HCT116 (cell line): ENCODE measurements around the gene BAIAP2. TPM values are rescaled to one million over a fixed set of nuclear protein-coding genes. Genes with fewer than 3 reads are reported as not detected.

ENCODE experiments used
- ATAC-seq: fragments of 200-7000 bp; cut with Tn5 transposase; 2 replicates; pipeline ENCODE4 v1.9.1; 2020; ENCODE audit warnings: mild to moderate bottlenecking, moderate library complexity
- BruUV-seq: library from RNA; stranded (reverse); fragments of 400-500 nt; replicated peaks from 2 replicates; lab custom pipeline; 2021; lab: Mats Ljungman, UMichigan
- CTCF ChIA-PET: fragments of 300-600 bp; sonication (Branson Sonifier 250); formaldehyde crosslinking; loops from one replicate; lab custom pipeline; 2021; ENCODE audit warnings: antibody characterized with exemption; lab: Charles Lee
- POLR2A ChIA-PET: fragments of 300-600, 350-600 bp; sonication (Branson Sonifier 250); formaldehyde crosslinking; loops from one replicate; lab custom pipeline; 2021; ENCODE audit warnings: antibody characterized with exemption; lab: Charles Lee
- RAD21 ChIA-PET, 2 experiments: fragments of 300-600 bp; sonication (Branson Sonifier 250); formaldehyde crosslinking; loops; one replicate each; lab custom pipeline; 2023; ENCODE audit warnings: low total read pairs in 2 of 2; ENCODE audit not compliant: uncharacterized antibody in 2 of 2, unreplicated experiment in 2 of 2, low non-redundant PET in 1 of 2; lab: Charles Lee
- DNase-seq: peaks from one replicate; pipeline ENCODE4 v3.0.0-alpha.2; 2010; ENCODE audit warnings: low read depth, low spot score
- H2AFZ ChIP-seq: fragments of 200-600 bp; shearing (Covaris generic), sonication (generic); 2 replicates; pipeline ENCODE4 v1.6.1; 2017; ENCODE audit warnings: low read depth, mixed run types, mixed read lengths, antibody characterized with exemption, low read length; ENCODE audit not compliant: poor library complexity, severe bottlenecking
- H3K27ac ChIP-seq: 2 replicates; pipeline ENCODE4 v1.5.1; 2012; ENCODE audit warnings: low read depth, low read length
- H3K27me3 ChIP-seq: fragments of 200-600 bp; sonication (generic); 2 replicates; pipeline ENCODE4 v1.6.1; 2016; ENCODE audit warnings: mixed run types, low read length, mixed read lengths; ENCODE audit not compliant: insufficient read depth
- H3K36me3 ChIP-seq, 2 experiments: fragments of 200-500 bp in 1 of 2; fragments of 200-600 bp in 1 of 2; sonication (Bioruptor generic) in 1 of 2; sonication (generic) in 1 of 2; 2 replicates each; pipeline versions ENCODE4 v1.5.1 to v1.6.1; 2014 to 2016; ENCODE audit warnings: low read length in 2 of 2, inconsistent platforms in 1 of 2, mixed read lengths in 1 of 2, mixed run types in 1 of 2; ENCODE audit not compliant: insufficient read depth in 2 of 2, control insufficient read depth in 1 of 2
- H3K4me1 ChIP-seq, 2 experiments: fragments of 200-600 bp in 1 of 2; sonication (generic) in 1 of 2; 2 replicates each; pipeline versions ENCODE4 v1.5.1 to v1.6.1; 2012 to 2017; ENCODE audit warnings: low read length in 2 of 2, inconsistent platforms in 1 of 2, mild to moderate bottlenecking in 1 of 2, mixed read lengths in 1 of 2, mixed run types in 1 of 2, moderate library complexity in 1 of 2; ENCODE audit not compliant: insufficient read depth in 2 of 2, control insufficient read depth in 1 of 2
- H3K4me2 ChIP-seq: fragments of 200-600 bp; sonication (generic); 2 replicates; pipeline ENCODE4 v1.6.1; 2017; ENCODE audit warnings: mixed run types, low read length, mixed read lengths
- H3K4me3 ChIP-seq, 2 experiments: fragments of 200-600 bp in 1 of 2; sonication (generic) in 1 of 2; replicated peaks in 1 of 2; 2 replicates each; pipeline ENCODE4 v1.5.1; 2011 to 2016; ENCODE audit warnings: low read length in 2 of 2, control low read depth in 1 of 2, low read depth in 1 of 2, mild to moderate bottlenecking in 1 of 2, mixed read lengths in 1 of 2, mixed run types in 1 of 2
- H3K79me2 ChIP-seq: fragments of 200-600 bp; sonication (generic); 2 replicates; pipeline ENCODE4 v1.6.1; 2017; ENCODE audit warnings: mild to moderate bottlenecking, mixed run types, low read length, moderate library complexity, mixed read lengths; ENCODE audit not compliant: insufficient read depth
- H3K9ac ChIP-seq: fragments of 200-600 bp; sonication (generic); 2 replicates; pipeline ENCODE4 v1.6.1; 2016; ENCODE audit warnings: low read length, mixed read lengths
- H3K9me2 ChIP-seq: fragments of 200-600 bp; sonication (generic), shearing (Covaris generic); 2 replicates; pipeline ENCODE4 v1.6.1; 2017; ENCODE audit warnings: mixed run types, mild to moderate bottlenecking, moderate library complexity; ENCODE audit not compliant: insufficient read depth
- H3K9me3 ChIP-seq, 2 experiments: fragments of 200-500 bp in 1 of 2; fragments of 200-600 bp in 1 of 2; sonication (Bioruptor generic) in 1 of 2; sonication (generic) in 1 of 2; 2 replicates each; pipeline ENCODE4 v1.6.1; 2014 to 2017; ENCODE audit warnings: low read length in 2 of 2, mixed read lengths in 2 of 2, inconsistent platforms in 1 of 2, low read depth in 1 of 2, mild to moderate bottlenecking in 1 of 2, mixed run types in 1 of 2, moderate library complexity in 1 of 2; ENCODE audit not compliant: control insufficient read depth in 1 of 2, insufficient read depth in 1 of 2
- H4K20me1 ChIP-seq: fragments of 200-600 bp; sonication (generic), shearing (Covaris generic); 2 replicates; pipeline ENCODE4 v1.6.1; 2017; ENCODE audit warnings: mixed run types, mild to moderate bottlenecking, moderate library complexity; ENCODE audit not compliant: insufficient read depth
- CEBPB ChIP-seq: IDR thresholded peaks from 2 replicates; pipeline ENCODE4 v1.6.1; 2012; ENCODE audit warnings: low read depth
- EGR1 ChIP-seq: IDR thresholded peaks from 2 replicates; pipeline ENCODE4 v1.6.1; 2012; ENCODE audit warnings: low read depth
- ELF1 ChIP-seq: IDR thresholded peaks from 2 replicates; pipeline ENCODE4 v1.6.1; 2012; ENCODE audit warnings: low read depth, borderline replicate concordance
- EZH2phosphoT487 ChIP-seq: fragments of 200-600 bp; IDR thresholded peaks from 2 replicates; pipeline ENCODE4 v1.6.1; 2018; ENCODE audit warnings: antibody characterized with exemption, borderline replicate concordance
- FOSL1 ChIP-seq: IDR thresholded peaks from 2 replicates; pipeline ENCODE4 v1.6.1; 2012; ENCODE audit warnings: low read depth
- POLR2AphosphoS5 ChIP-seq: IDR thresholded peaks from 2 replicates; pipeline ENCODE4 v1.6.1; 2011; ENCODE audit warnings: mild to moderate bottlenecking, low read depth, low read length, moderate library complexity
- RAD21 ChIP-seq: IDR thresholded peaks from 2 replicates; pipeline ENCODE4 v1.6.1; 2012; ENCODE audit warnings: low read depth, mild to moderate bottlenecking
- SIN3A ChIP-seq: IDR thresholded peaks from 2 replicates; pipeline ENCODE4 v1.6.1; 2012; ENCODE audit warnings: low read depth
- SP1 ChIP-seq: IDR thresholded peaks from 2 replicates; pipeline ENCODE4 v1.6.1; 2012; ENCODE audit warnings: low read depth
- ZFX ChIP-seq: fragments of 450-650 bp; IDR thresholded peaks from 2 replicates; pipeline ENCODE4 v1.6.1; 2017
- ZNF274 ChIP-seq: fragments of 200-500 bp; sonication (Bioruptor generic); IDR thresholded peaks from 2 replicates; pipeline ENCODE4 v1.6.1; 2014; ENCODE audit warnings: mild to moderate bottlenecking, low read depth, low read length, inconsistent platforms
- intact Hi-C: fragments of 100-400 bp; cut with micrococcal nuclease; formaldehyde crosslinking; loops from 2 replicates; pipeline ENCODE4 v1.10.0; 2022
- total RNA-seq: library from RNA; stranded (reverse); gene quantifications from one replicate; pipeline ENCODE4 v1.2.1, GENCODE V29; 2021; ENCODE audit not compliant: unreplicated experiment
- TF ChIP-seq, protein P1 (sequence below): IDR thresholded peaks from 2 replicates; pipeline ENCODE4 v1.6.1; 2012; ENCODE audit warnings: low read depth
- TF ChIP-seq, protein P2 (sequence below), 3 experiments: fragments of 200-600 bp in 1 of 3; sonication (generic) in 1 of 3; IDR thresholded peaks in 2 of 3; conservative IDR thresholded peaks in 1 of 3; 2 replicates each; pipeline ENCODE4 v1.5.1; 2012 to 2017; ENCODE audit warnings: low read depth in 2 of 3, low read length in 2 of 3, antibody characterized with exemption in 1 of 3, borderline replicate concordance in 1 of 3, control low read depth in 1 of 3, mild to moderate bottlenecking in 1 of 3, mixed read lengths in 1 of 3, mixed run types in 1 of 3, moderate library complexity in 1 of 3; ENCODE audit not compliant: insufficient read depth in 1 of 3
- TF ChIP-seq, protein P3 (sequence below): IDR thresholded peaks from 2 replicates; pipeline ENCODE4 v1.6.1; 2012
- TF ChIP-seq, protein P4 (sequence below): IDR thresholded peaks from 2 replicates; pipeline ENCODE4 v1.6.1; 2011; ENCODE audit warnings: mild to moderate bottlenecking, low read length, moderate library complexity; ENCODE audit not compliant: insufficient replicate concordance; ENCODE audit errors: extremely low read depth
- TF ChIP-seq, protein P5 (sequence below): IDR thresholded peaks from 2 replicates; pipeline ENCODE4 v1.6.1; 2012

The BAIAP2 gene
- total RNA-seq, 1 experiment from 2014 or later, result 105 TPM

DNA sequence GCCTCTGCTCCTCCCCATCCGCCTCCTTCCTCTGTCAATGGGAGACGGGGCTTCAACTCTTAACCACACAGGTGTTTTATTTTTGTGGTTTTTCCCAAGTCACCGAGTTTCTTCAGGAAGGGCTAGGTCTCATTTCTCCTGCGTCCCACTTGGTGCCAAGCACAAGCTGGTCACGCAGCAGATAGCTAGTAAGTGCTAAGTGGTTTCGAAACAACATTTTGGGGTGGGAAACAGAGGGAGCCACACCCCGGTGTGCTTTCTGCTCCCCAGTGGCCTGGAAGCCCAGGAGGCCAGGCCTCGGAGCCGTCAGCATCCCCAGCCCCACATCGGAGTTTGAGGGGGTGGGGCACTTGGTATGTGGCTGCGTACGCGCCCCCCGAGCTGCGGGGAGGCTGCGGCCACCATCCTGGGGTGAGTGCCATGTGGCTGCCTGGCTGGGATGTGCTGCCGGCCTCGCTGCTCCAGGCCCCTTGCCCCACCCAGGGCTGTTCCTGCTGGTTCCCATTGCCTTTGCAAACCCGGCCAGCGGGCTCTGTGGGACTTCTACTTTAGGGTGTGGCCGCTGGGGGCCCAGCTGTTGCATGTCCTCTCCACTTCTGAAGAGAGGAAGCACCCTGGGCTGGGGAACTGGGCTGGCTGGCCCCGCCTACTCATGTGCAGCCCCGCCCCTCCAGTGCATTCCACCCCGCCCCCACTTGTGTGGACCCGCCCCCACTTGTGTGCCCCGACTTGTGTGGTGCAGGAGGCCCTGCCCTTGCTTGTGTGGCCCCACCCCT, 55.6 kb downstream of the BAIAP2 start (continued):
- no peak for TF ChIP-seq SP1
- TF ChIP-seq, all 23 proteins: peak for 0

DNA sequence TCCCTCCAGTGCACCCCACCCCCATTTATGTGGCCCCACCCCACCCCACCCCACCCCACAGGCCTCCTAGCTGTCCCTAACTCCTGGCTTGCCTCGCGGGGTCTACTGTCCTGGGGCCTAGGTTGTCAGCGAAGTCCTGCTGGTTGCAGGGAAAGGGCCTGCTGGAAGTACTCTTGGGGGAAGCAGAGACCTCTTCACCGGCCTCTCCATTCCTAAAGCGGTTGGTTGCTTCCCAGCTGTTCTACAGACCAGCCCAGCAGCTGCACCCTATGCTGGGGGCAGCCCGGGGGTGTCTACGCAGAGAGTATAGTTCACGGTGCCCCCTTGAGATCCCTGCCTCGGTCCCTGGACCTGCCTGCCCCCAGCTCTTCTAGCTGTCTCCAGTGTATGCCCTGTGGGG, 56.2 kb downstream of the BAIAP2 start:
- Histone ChIP-seq H3K9me3 (no peaks in the 10 kb centered on the region), H2AFZ (no peak overlapping the region), H3K9ac (no peak overlapping the region), H3K79me2 (peaks cover 11% of the 10 kb centered on the region; the same call in 1 of the 2 replicates), H3K36me3 (peaks cover 8 to 30% of the 10 kb centered on the region in 2 experiments; a peak in 2 of 4 replicates), H4K20me1 (no peaks in the 10 kb centered on the region), H3K27ac (peak overlapping the region; percentile 24; the same call in 1 of the 2 replicates), H3K9me2 (no peaks in the 10 kb centered on the region), H3K4me1 (peaks cover 53 to 71% of the 10 kb centered on the region in 2 experiments), H3K4me3 (no peak overlapping the region), H3K4me2 (no peak overlapping the region), H3K27me3 (no peaks in the 10 kb centered on the region)
- ChIA-PET RAD21 (interaction anchor here in 1 of 2 experiments (0.6 to 0.8 kb wide), 2 partner anchors 51 to 67 kb away, joined by 5 to 6 read pairs; no protein-coding TSS in a partner anchor), CTCF (no interaction called here), POLR2A (no interaction called here)
- DNase-seq (no peak), ATAC-seq (no peak)
- no TSS peak for BruUV-seq
- intact Hi-C loops, result no loop called here
- TF ChIP-seq CEBPB (no peak), FOSL1 (no peak), POLR2AphosphoS5 (no peak), EZH2phosphoT487 (no peak), ZNF274 (no peak), RAD21 (no peak), ELF1 (no peak), SIN3A (no peak), EGR1 (no peak), ZFX (no peak)
- TF ChIP-seq, protein P1, sequence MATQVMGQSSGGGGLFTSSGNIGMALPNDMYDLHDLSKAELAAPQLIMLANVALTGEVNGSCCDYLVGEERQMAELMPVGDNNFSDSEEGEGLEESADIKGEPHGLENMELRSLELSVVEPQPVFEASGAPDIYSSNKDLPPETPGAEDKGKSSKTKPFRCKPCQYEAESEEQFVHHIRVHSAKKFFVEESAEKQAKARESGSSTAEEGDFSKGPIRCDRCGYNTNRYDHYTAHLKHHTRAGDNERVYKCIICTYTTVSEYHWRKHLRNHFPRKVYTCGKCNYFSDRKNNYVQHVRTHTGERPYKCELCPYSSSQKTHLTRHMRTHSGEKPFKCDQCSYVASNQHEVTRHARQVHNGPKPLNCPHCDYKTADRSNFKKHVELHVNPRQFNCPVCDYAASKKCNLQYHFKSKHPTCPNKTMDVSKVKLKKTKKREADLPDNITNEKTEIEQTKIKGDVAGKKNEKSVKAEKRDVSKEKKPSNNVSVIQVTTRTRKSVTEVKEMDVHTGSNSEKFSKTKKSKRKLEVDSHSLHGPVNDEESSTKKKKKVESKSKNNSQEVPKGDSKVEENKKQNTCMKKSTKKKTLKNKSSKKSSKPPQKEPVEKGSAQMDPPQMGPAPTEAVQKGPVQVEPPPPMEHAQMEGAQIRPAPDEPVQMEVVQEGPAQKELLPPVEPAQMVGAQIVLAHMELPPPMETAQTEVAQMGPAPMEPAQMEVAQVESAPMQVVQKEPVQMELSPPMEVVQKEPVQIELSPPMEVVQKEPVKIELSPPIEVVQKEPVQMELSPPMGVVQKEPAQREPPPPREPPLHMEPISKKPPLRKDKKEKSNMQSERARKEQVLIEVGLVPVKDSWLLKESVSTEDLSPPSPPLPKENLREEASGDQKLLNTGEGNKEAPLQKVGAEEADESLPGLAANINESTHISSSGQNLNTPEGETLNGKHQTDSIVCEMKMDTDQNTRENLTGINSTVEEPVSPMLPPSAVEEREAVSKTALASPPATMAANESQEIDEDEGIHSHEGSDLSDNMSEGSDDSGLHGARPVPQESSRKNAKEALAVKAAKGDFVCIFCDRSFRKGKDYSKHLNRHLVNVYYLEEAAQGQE, result no peak
- TF ChIP-seq, protein P2, sequence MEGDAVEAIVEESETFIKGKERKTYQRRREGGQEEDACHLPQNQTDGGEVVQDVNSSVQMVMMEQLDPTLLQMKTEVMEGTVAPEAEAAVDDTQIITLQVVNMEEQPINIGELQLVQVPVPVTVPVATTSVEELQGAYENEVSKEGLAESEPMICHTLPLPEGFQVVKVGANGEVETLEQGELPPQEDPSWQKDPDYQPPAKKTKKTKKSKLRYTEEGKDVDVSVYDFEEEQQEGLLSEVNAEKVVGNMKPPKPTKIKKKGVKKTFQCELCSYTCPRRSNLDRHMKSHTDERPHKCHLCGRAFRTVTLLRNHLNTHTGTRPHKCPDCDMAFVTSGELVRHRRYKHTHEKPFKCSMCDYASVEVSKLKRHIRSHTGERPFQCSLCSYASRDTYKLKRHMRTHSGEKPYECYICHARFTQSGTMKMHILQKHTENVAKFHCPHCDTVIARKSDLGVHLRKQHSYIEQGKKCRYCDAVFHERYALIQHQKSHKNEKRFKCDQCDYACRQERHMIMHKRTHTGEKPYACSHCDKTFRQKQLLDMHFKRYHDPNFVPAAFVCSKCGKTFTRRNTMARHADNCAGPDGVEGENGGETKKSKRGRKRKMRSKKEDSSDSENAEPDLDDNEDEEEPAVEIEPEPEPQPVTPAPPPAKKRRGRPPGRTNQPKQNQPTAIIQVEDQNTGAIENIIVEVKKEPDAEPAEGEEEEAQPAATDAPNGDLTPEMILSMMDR (IDR thresholded peaks at IDR 0.05 in 2 of 3, conservative IDR thresholded peaks at IDR 0.05 in 1 of 3; ENCODE audit: borderline replicate concordance in 1 of 3, insufficient read depth in 1 of 3, low read depth in 2 of 3, low read length in 2 of 3), result no peak
- TF ChIP-seq, protein P3, sequence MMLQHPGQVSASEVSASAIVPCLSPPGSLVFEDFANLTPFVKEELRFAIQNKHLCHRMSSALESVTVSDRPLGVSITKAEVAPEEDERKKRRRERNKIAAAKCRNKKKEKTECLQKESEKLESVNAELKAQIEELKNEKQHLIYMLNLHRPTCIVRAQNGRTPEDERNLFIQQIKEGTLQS, result no peak
- TF ChIP-seq, protein P4, sequence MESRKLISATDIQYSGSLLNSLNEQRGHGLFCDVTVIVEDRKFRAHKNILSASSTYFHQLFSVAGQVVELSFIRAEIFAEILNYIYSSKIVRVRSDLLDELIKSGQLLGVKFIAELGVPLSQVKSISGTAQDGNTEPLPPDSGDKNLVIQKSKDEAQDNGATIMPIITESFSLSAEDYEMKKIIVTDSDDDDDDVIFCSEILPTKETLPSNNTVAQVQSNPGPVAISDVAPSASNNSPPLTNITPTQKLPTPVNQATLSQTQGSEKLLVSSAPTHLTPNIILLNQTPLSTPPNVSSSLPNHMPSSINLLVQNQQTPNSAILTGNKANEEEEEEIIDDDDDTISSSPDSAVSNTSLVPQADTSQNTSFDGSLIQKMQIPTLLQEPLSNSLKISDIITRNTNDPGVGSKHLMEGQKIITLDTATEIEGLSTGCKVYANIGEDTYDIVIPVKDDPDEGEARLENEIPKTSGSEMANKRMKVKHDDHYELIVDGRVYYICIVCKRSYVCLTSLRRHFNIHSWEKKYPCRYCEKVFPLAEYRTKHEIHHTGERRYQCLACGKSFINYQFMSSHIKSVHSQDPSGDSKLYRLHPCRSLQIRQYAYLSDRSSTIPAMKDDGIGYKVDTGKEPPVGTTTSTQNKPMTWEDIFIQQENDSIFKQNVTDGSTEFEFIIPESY, result no peak
- TF ChIP-seq, protein P5, sequence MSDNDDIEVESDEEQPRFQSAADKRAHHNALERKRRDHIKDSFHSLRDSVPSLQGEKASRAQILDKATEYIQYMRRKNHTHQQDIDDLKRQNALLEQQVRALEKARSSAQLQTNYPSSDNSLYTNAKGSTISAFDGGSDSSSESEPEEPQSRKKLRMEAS, result no peak
